Measurements from ENCODE around the gene RTN4. TPM values are rescaled to one million over a fixed set of nuclear protein-coding genes. Genes with fewer than 3 reads are reported as not detected.
A peak's percentile ranks its signal among the peaks of the same experiment; 100 is the strongest.
"Not testable (repeated sequence)": the region's sequence is repeated elsewhere in the genome, so short reads cannot be mapped to it uniquely, and the experiment has no call there.

RTN4 gene
- total RNA-seq, 2 experiments from 2014 or later = 77.1 to 79.9 TPM

DNA sequence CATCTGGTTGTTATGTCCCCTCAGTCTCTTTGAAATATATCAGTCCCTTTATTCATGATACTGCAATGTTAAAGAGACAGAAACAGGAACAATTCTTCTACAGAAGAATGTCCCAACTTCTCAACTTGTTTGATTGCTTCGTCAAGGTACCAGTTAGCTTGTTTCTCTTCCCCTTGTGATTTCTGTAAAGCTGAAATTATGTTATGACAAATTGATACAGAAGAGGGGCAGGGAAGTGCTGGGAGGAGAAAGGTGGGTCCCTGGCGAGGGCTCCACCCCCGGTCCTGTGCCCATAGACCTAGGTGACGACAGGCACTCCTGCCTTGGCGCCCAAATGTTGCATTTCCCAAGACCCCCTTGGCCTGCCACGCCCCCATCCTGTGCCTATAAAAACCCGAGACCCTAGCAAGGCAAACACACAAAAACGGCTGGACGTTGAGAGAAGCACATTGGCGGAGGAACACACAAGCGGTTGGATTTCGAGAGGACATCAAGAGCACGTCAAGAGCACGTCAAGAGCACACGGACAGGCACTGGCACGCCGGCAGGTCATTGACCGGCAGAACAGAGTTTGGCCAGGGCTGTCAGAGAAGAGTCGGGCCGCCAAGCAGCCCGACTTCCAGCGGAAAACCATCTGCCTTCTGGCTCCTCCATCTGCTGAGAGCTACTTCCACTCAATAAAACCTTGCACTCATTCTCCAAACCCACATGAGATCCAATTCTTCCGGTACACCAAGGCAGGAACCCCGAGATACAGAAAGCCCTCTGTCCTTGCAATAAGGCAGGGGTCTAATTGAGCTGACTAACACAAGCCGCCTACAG lies 11.5 kb upstream of the RTN4 start:
- POLR2A ChIA-PET = no interaction called here
- no peaks in the 10 kb centered on the region for H3K27me3 Mint-ChIP-seq
- H3K36me3 Mint-ChIP-seq (ENCODE audit: low read depth) = peaks cover 2% of the 10 kb centered on the region
- no peak overlapping the region for H3K4me3 Mint-ChIP-seq
- peaks cover 5% of the 10 kb centered on the region for H3K4me1 Mint-ChIP-seq
- CTCF ChIA-PET = no interaction called here
- no peaks in the 10 kb centered on the region for H3K9me3 Mint-ChIP-seq
- H3K27ac Mint-ChIP-seq = no peak overlapping the region
- no peak for DNase-seq

DNA sequence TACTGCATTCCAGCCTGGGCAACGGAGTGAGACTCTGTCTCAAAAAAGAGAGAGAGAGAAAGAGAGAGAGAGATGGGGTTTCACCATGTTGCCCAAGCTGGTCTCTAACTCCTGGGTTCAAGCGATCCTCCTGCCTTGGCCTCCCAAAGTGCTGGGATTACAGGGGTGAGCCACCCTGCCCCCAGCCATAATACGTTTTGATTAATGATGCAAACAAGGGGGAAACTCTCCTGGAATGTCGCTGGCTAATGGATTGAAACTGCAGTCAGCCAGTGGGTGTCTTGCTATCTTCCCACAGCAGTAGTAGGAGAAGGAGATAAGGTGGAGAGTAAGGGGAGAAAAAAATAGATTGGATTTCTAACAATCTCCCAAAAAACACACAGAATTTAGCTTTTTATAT lies 9.5 kb upstream of the RTN4 start:
- Mint-ChIP-seq H3K4me3 (no peak overlapping the region), H3K27me3 (no peaks in the 10 kb centered on the region), H3K27ac (no peak overlapping the region), H3K9me3 (no peaks in the 10 kb centered on the region), H3K4me1 (peaks cover 8% of the 10 kb centered on the region), H3K36me3 (ENCODE audit: low read depth) (peaks cover 2% of the 10 kb centered on the region)
- ChIA-PET CTCF (interaction anchor here (0.6 to 1.0 kb wide), 2 partner anchors 88 to 273 kb away, joined by 3 read pairs; no protein-coding TSS in a partner anchor), POLR2A (no interaction called here)
- DNase-seq = no peak

DNA sequence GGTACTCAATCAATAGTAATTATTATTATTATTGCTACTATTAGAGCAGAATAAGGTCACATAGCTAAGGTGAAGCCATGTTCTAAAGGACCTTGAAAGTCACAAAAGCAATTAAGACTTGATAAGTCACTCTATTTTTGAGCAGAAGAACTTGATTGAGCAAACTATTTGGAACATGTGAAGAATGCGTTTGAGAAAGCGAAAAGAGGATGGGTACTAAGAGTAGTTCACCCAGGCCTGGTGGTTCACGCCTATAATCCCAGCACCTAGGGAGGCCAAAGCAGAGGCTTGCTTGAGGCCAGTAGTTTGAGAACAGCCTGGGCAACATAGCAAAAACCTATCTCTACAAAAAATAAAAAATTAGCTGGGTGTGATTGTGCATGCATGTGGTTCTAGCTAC lies 7.2 kb upstream of the RTN4 start:
- ChIA-PET CTCF (no interaction called here), POLR2A (no interaction called here)
- H3K27me3 Mint-ChIP-seq = no peaks in the 10 kb centered on the region
- peaks cover 2% of the 10 kb centered on the region for H3K36me3 Mint-ChIP-seq (ENCODE audit: low read depth)
- H3K9me3 Mint-ChIP-seq = no peaks in the 10 kb centered on the region
- no peak for DNase-seq
- H3K4me1 Mint-ChIP-seq = peaks cover 20% of the 10 kb centered on the region
- H3K27ac Mint-ChIP-seq = no peak overlapping the region
- no peak overlapping the region for H3K4me3 Mint-ChIP-seq

- Mint-ChIP-seq H3K4me1 (peaks cover 32% of the 10 kb centered on the region), H3K27me3 (no peaks in the 10 kb centered on the region), H3K36me3 (ENCODE audit: low read depth) (peaks cover 2% of the 10 kb centered on the region), H3K4me3 (no peak overlapping the region), H3K27ac (no peak overlapping the region), H3K9me3 (no peaks in the 10 kb centered on the region)
- CTCF ChIA-PET = no interaction called here
- DNase-seq = no peak
- POLR2A ChIA-PET = no interaction called here
Observed at GRCh38 chr2:55056024-55056521, 5.8 kb upstream of the RTN4 start.

GRCh38 chr2:55054106-55054875 lies 4.0 kb upstream of the RTN4 start:
- Mint-ChIP-seq H3K36me3 (ENCODE audit: low read depth) (peaks cover 2% of the 10 kb centered on the region), H3K27ac (no peak overlapping the region), H3K4me1 (peaks cover 36% of the 10 kb centered on the region), H3K9me3 (no peaks in the 10 kb centered on the region), H3K4me3 (no peak overlapping the region), H3K27me3 (no peaks in the 10 kb centered on the region)
- POLR2A ChIA-PET = no interaction called here
- peak; percentile 15 for DNase-seq
- CTCF ChIA-PET = no interaction called here

DNA sequence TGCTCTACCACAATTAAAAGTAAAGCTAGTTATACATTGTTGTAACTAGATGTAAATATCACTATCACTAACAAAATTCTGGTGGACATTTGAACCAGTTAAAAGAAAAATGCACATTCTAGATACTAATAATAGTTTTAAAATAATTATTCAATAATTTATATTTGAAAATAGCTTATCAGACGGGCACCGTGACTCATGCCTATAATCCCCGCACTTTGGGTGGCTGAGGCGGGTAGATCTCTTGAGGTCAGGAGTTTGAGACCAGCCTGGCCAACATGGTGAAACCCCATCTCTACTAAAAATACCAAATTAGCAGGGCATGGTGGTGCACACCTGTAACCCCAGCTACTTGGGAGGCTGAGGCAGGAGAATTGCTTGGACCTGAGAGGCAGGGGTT lies 3.0 kb upstream of the RTN4 start:
- H3K36me3 Mint-ChIP-seq (ENCODE audit: low read depth); H3K9me3 Mint-ChIP-seq; H3K27ac Mint-ChIP-seq; H3K4me3 Mint-ChIP-seq; H3K27me3 Mint-ChIP-seq; DNase-seq: not testable (repeated sequence)
- ChIA-PET POLR2A (interaction anchor here (0.7 kb wide), 1 partner anchor 482 kb away, joined by 4 read pairs; no protein-coding TSS in a partner anchor), CTCF (interaction anchor here (1.0 to 1.6 kb wide), 2 partner anchors 54 to 75 kb away, joined by 3 to 4 read pairs; no protein-coding TSS in a partner anchor)
- H3K4me1 Mint-ChIP-seq = peaks cover 40% of the 10 kb centered on the region

DNA sequence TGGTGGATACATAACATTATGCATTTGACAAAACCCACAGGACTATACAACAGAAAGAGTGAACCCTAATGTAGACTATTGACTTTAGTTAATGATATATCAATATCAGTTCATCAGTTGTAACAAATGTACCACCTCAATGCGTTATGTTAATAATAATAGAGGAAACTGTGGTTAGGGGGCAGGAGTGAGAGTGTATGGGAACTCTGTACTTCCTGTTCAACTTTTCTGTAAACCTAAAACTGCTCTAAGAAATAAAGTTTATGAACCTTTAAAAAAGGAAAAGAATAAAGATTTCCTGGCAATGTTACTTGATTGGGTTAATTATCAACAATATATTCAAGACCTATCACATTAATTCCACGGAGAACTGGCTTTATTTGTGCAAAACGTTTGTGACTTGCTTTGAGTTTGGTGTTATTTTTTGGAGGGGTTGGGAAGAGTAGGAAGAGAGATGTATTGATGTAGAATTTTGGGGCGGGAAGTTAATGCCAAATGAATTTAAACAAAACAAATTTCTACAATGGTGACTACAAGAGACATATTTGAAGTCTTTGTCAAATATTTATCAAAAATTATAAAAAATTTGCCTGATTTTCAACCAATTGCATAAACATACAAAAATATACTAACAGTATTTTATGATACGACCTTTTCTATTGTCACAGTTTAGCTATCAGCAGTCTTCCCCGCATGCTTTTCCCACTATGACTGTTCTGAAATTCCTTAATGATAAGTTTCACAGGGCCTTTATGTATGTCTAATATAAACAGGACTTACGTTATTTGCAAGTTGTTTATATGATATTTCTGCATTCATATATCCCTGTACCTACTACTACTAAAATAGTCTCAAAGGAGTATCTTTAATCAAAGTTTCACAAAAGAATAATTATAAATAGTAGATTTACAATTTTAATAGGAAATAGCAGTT lies 2.1 kb upstream of the RTN4 start:
- peak overlapping the region; percentile 43 for H3K4me3 Mint-ChIP-seq
- no peak for DNase-seq
- H3K27ac Mint-ChIP-seq = peak overlapping the region; percentile 41
- ChIA-PET POLR2A (interaction anchor here (0.7 kb wide), 1 partner anchor 482 kb away, joined by 4 read pairs; no protein-coding TSS in a partner anchor), CTCF (interaction anchor here (1.0 to 1.6 kb wide), 2 partner anchors 53 to 76 kb away, joined by 3 to 4 read pairs; no protein-coding TSS in a partner anchor)
- no peaks in the 10 kb centered on the region for H3K9me3 Mint-ChIP-seq
- no peaks in the 10 kb centered on the region for H3K27me3 Mint-ChIP-seq
- H3K4me1 Mint-ChIP-seq = peaks cover 47% of the 10 kb centered on the region
- peaks cover 12% of the 10 kb centered on the region for H3K36me3 Mint-ChIP-seq (ENCODE audit: low read depth)

GRCh38 chr2:55051026-55051866 lies 995 bp upstream of the RTN4 start:
- Mint-ChIP-seq H3K4me1 (peaks cover 59% of the 10 kb centered on the region), H3K27me3 (no peaks in the 10 kb centered on the region), H3K9me3 (no peaks in the 10 kb centered on the region), H3K27ac (peak overlapping the region; percentile 99), H3K36me3 (ENCODE audit: low read depth) (peaks cover 17% of the 10 kb centered on the region), H3K4me3 (peak overlapping the region; percentile 98)
- ChIA-PET CTCF (interaction anchor here (0.7 to 1.5 kb wide), 4 partner anchors 11 to 22 kb away, joined by 3 to 7 read pairs (median 4); no protein-coding TSS in a partner anchor), POLR2A (no interaction called here)
- peak; percentile 26 for DNase-seq

GRCh38 chr2:55049821-55050099 lies 491 bp downstream of the RTN4 start:
- peaks cover 66% of the 10 kb centered on the region for H3K4me1 Mint-ChIP-seq
- peak overlapping the region; percentile 99 for H3K27ac Mint-ChIP-seq
- no peaks in the 10 kb centered on the region for H3K9me3 Mint-ChIP-seq

DNA sequence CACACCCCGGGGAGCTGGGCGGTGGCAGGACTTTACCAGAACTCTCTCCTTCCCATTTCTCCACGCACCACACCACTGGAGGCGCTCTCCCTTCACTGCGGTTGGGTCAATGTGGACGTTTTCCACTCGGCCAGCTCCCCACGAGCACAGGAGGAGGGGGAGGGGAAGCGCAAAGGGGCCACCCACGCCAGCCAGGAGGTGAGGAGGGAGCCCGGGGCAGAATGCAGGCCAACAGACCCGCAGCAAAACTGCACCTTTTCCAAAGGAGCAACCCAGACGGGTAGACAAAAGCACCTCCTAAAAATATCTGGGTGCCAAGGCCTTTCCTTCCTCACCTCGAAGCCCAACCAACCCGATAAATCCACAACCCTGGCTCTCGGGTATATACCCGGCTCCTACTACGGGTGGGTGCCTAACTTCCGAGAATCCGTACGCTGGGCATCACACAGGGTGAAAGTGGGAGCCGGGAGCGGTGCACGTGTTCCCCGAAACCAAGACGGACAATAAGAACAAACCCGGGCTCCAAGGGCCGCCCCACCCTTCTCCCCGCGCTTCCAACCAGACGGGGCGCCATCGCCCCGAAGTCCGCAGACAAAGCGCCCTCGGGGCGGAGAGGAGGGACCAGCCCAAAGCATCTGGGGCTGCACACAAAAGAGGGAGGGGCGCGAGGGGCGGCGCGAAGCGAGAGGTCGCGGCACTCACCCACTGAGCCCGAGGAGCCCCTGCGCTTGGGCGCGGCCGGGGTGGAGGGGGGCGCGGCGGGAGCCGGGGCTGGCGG lies 1.0 kb downstream of the RTN4 start:
- POLR2A ChIA-PET = no interaction called here
- H3K4me3 Mint-ChIP-seq = peak overlapping the region; percentile 98
- peak overlapping the region; percentile 94 for H3K27ac Mint-ChIP-seq
- peaks cover 61% of the 10 kb centered on the region for H3K4me1 Mint-ChIP-seq
- CTCF ChIA-PET = interaction anchor here (0.6 to 1.5 kb wide), 9 partner anchors 9 to 134 kb away, joined by 3 to 7 read pairs (median 4); no protein-coding TSS in a partner anchor
- H3K27me3 Mint-ChIP-seq = no peaks in the 10 kb centered on the region
- DNase-seq = peak; percentile 70
- H3K9me3 Mint-ChIP-seq = no peaks in the 10 kb centered on the region
- peaks cover 18% of the 10 kb centered on the region for H3K36me3 Mint-ChIP-seq (ENCODE audit: low read depth)

More at GRCh38 chr2:55049821-55050099, 491 bp downstream of the RTN4 start:
- POLR2A ChIA-PET = no interaction called here
- no peak for DNase-seq
- H3K36me3 Mint-ChIP-seq (ENCODE audit: low read depth) = peaks cover 18% of the 10 kb centered on the region
- peak overlapping the region; percentile 98 for H3K4me3 Mint-ChIP-seq
- CTCF ChIA-PET = interaction anchor here (0.6 to 1.5 kb wide), 4 partner anchors 9 to 95 kb away, joined by 3 to 7 read pairs (median 4); no protein-coding TSS in a partner anchor
- H3K27me3 Mint-ChIP-seq = no peaks in the 10 kb centered on the region

DNA sequence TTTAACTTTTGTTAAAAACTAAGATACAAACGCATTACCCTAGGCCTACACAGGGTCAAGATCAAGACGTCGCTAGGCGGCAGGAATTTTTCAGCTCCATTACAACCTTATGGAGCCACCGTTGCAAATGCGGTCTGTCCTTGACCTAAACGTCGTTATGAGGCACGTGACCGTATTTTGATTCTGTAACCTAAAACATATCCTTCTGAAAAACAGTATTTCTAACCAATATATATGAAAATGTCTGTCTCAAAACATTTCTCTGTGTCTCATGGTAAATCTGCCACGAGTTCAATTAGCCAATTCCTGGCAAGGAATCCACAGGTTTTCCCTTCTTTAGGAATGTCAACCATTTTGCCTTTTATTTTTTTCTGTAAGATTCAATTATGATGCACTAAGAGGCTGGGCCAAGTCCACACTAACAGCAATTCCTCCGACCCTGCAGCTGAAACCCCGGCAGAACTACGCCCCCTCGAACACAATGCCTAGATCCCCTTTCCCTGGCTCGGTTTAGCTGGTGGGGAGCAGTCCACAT lies 1.7 kb downstream of the RTN4 start:
- no peaks in the 10 kb centered on the region for H3K27me3 Mint-ChIP-seq
- ChIA-PET POLR2A (interaction anchor here (0.7 kb wide), 1 partner anchor 486 kb away, joined by 3 read pairs; no protein-coding TSS in a partner anchor), CTCF (interaction anchor here (0.8 to 1.4 kb wide), 6 partner anchors 14 to 135 kb away, joined by 3 to 5 read pairs (median 4); no protein-coding TSS in a partner anchor)
- H3K27ac Mint-ChIP-seq = peak overlapping the region; percentile 94
- peak overlapping the region; percentile 98 for H3K4me3 Mint-ChIP-seq
- peaks cover 56% of the 10 kb centered on the region for H3K4me1 Mint-ChIP-seq
- peaks cover 18% of the 10 kb centered on the region for H3K36me3 Mint-ChIP-seq (ENCODE audit: low read depth)
- no peaks in the 10 kb centered on the region for H3K9me3 Mint-ChIP-seq
- no peak for DNase-seq

Data from activated CD4-positive, alpha-beta T cell treated with anti-CD3 and anti-CD28 coated beads, Interleukin-2, amount 10 ng/mL, durations not matched to agents 7 days and 5 days (primary cell).